Right atrium auricular region (tissue), 2 donors: ENCODE measurements around the gene GNG8. TPM values are rescaled to one million over a fixed set of nuclear protein-coding genes. Genes with fewer than 3 reads are reported as not detected.
"Not testable (repeated sequence)": the region's sequence is repeated elsewhere in the genome, so short reads cannot be mapped to it uniquely, and the experiment has no call there.

Experiments
- DNase-seq: peaks from one replicate; pipeline ENCODE4 v3.0.0-alpha.2; 2019; ENCODE audit warnings: low spot score
- H3K27ac ChIP-seq, 2 donors: fragments of 200-600 bp; sonication (generic); 1 replicate in 1 of 2; 2 replicates in 1 of 2; pipeline ENCODE4 v1.5.1; 2016 to 2019
- H3K27me3 ChIP-seq, 2 donors: fragments of 200-600 bp; sonication (generic); one replicate each; pipeline versions ENCODE4 v1.5.1 to v1.6.0; 2017 to 2019
- H3K36me3 ChIP-seq: fragments of 200-600 bp; sonication (generic); one replicate; pipeline ENCODE4 v1.5.1; 2016
- H3K4me1 ChIP-seq, 2 donors: fragments of 200-600 bp; sonication (generic); one replicate each; pipeline versions ENCODE4 v1.5.1 to v1.6.0; 2017 to 2019
- H3K4me3 ChIP-seq, 2 donors: fragments of 200-600 bp; sonication (generic); 1 replicate in 1 of 2; 2 replicates in 1 of 2; pipeline ENCODE4 v1.5.1; 2017 to 2019; ENCODE audit warnings: mild to moderate bottlenecking in 1 of 2, moderate library complexity in 1 of 2
- H3K9me3 ChIP-seq, 2 donors: fragments of 200-600 bp; sonication (generic); one replicate each; pipeline ENCODE4 v1.5.1; 2019
- CTCF ChIP-seq, 2 donors: fragments of 200-600 bp; sonication (generic); IDR thresholded peaks; one replicate each; pipeline ENCODE4 v1.5.1; 2019; ENCODE audit warnings: antibody characterized with exemption in 2 of 2
- total RNA-seq, 2 donors: library from RNA; depleted of rRNA; stranded (reverse); fragments of >200 nt; gene quantifications; one replicate each; pipeline ENCODE4 v1.1.0, GENCODE V29; 2016

The GNG8 gene
- total RNA-seq, 2 donors from 2014 or later: not detected

- no peaks in the 10 kb centered on the region for H3K9me3 ChIP-seq
- no peak for DNase-seq
- no peaks in the 10 kb centered on the region for H3K36me3 ChIP-seq
- H3K27me3 ChIP-seq: no peaks in the 10 kb centered on the region
- peaks cover 0 to 54% of the 10 kb centered on the region in 2 donors for H3K4me1 ChIP-seq
- no peak overlapping the region for H3K27ac ChIP-seq
- no peak overlapping the region for H3K4me3 ChIP-seq
- no peak for TF ChIP-seq CTCF (IDR thresholded peaks at IDR 0.05)
Measured at GRCh38 chr19:46631481-46631880, 4.5 kb downstream of the GNG8 start.

GRCh38 chr19:46630586-46631205, 5.3 kb downstream of the GNG8 start:
- no peak for TF ChIP-seq CTCF (IDR thresholded peaks at IDR 0.05)
- DNase-seq: no peak
- Histone ChIP-seq H3K4me3 (no peak overlapping the region), H3K9me3 (no peaks in the 10 kb centered on the region), H3K27me3 (no peaks in the 10 kb centered on the region), H3K4me1 (peaks cover 0 to 54% of the 10 kb centered on the region in 2 donors), H3K36me3 (no peaks in the 10 kb centered on the region), H3K27ac (no peak overlapping the region)

GRCh38 chr19:46629546-46630025, 6.4 kb downstream of the GNG8 start:
- TF ChIP-seq CTCF (IDR thresholded peaks at IDR 0.05): no peak
- Histone ChIP-seq H3K4me3 (no peak overlapping the region), H3K9me3 (no peaks in the 10 kb centered on the region), H3K27ac (peak overlapping the region in 1 of 2 donors; percentile 24), H3K27me3 (no peaks in the 10 kb centered on the region), H3K4me1 (peaks cover 0 to 58% of the 10 kb centered on the region in 2 donors), H3K36me3 (no peaks in the 10 kb centered on the region)
- DNase-seq: no peak

GRCh38 chr19:46628970-46629369, 7.0 kb downstream of the GNG8 start:
- not testable (repeated sequence) for H3K36me3 ChIP-seq, DNase-seq, H3K27me3 ChIP-seq, H3K4me3 ChIP-seq, H3K9me3 ChIP-seq
- peaks cover 0 to 58% of the 10 kb centered on the region in 2 donors for H3K4me1 ChIP-seq
- H3K27ac ChIP-seq: peak overlapping the region in 1 of 2 donors; percentile 24

GRCh38 chr19:46626446-46626845, 9.6 kb downstream of the GNG8 start:
- no peak for DNase-seq
- H3K4me1 ChIP-seq: peaks cover 0 to 68% of the 10 kb centered on the region in 2 donors
- peak overlapping the region; percentile 72 to 83 for H3K27ac ChIP-seq
- H3K9me3 ChIP-seq: no peaks in the 10 kb centered on the region
- no peak for TF ChIP-seq CTCF (IDR thresholded peaks at IDR 0.05)
- H3K36me3 ChIP-seq: no peaks in the 10 kb centered on the region
- no peak overlapping the region for H3K4me3 ChIP-seq
- no peaks in the 10 kb centered on the region for H3K27me3 ChIP-seq

GRCh38 chr19:46625731-46626130, 10.3 kb downstream of the GNG8 start:
- Histone ChIP-seq H3K4me1 (peaks cover 0 to 68% of the 10 kb centered on the region in 2 donors), H3K27ac (peak overlapping the region; percentile 72 to 83), H3K36me3 (no peaks in the 10 kb centered on the region), H3K4me3 (no peak overlapping the region), H3K9me3 (no peaks in the 10 kb centered on the region), H3K27me3 (no peaks in the 10 kb centered on the region)
- no peak for TF ChIP-seq CTCF (IDR thresholded peaks at IDR 0.05)
- no peak for DNase-seq
